ENCODE data around the gene CIAPIN1. TPM values are rescaled to one million over a fixed set of nuclear protein-coding genes. Genes with fewer than 3 reads are reported as not detected.

Gene CIAPIN1
- total and polyA plus RNA-seq, 4 donors, result 62.9 to 102 (median 83.4) TPM

DNA sequence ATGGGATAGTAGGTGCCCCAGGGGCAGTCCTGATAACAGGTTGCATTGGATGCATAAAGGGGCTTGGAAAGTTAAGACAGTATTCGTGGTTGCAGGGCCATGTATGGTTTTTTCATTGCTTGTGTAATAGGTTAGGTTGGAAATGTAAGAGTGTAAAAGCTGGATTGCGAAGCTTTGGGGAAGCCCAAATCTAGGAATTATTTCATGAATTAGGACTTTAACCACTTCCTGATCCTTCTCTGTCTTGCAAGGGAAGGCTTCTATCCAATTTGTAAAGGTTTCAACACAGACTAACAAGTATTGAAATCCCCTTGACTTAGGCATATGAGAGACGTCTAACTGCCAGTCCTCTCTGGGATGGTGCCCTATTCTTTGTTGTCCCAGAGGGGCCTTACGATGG lies 50.4 kb downstream of the CIAPIN1 start:
- DNase-seq (ENCODE audit: low read depth in 4 of 6, low spot score in 6 of 6), result no peak
- Histone ChIP-seq H3K27me3 (ENCODE audit: control insufficient read depth, insufficient read depth, low read length) (no peaks in the 10 kb centered on the region), H3K27ac (ENCODE audit: low read depth, low read length) (no peak overlapping the region), H3K4me1 (ENCODE audit: control insufficient read depth, insufficient read depth, low read length) (no peaks in the 10 kb centered on the region), H3K4me3 (ENCODE audit: low read depth, low read length) (no peak overlapping the region), H3K9me3 (ENCODE audit: control insufficient read depth, insufficient read depth, low read length) (no peaks in the 10 kb centered on the region), H3K36me3 (ENCODE audit: control insufficient read depth, insufficient read depth, low read length) (no peaks in the 10 kb centered on the region)
- 87% methylated on average over 3 of the region's 4 CpGs for WGBS (ENCODE audit: insufficient coverage)

DNA sequence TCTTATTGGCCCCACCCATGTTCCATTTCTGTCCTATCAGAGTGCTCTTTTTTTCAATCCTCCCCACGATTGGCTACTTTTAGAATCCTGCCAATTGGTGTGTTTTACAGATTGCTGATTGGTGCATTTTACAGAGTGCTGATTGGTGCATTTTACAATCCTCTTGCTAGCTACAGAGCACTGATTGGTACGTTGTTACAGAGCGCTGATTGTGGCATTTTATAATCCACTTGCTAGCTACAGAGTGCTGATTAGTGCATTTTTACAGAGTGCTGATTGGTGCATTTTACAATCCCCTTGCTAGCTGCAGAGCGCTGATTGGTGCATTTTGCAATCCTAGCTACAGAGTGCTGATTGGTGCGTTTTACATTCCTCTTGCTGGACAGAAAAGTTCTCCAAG lies 52.2 kb downstream of the CIAPIN1 start:
- no peaks in the 10 kb centered on the region for H3K9me3 ChIP-seq (ENCODE audit: control insufficient read depth, insufficient read depth, low read length)
- WGBS (ENCODE audit: insufficient coverage), result 89% methylated on average over 2 of the region's 5 CpGs
- no peak overlapping the region for H3K27ac ChIP-seq (ENCODE audit: low read depth, low read length)
- no peaks in the 10 kb centered on the region for H3K36me3 ChIP-seq (ENCODE audit: control insufficient read depth, insufficient read depth, low read length)
- H3K4me1 ChIP-seq (ENCODE audit: control insufficient read depth, insufficient read depth, low read length), result peaks cover 2% of the 10 kb centered on the region
- DNase-seq (ENCODE audit: low read depth in 4 of 6, low spot score in 6 of 6), result no peak
- H3K4me3 ChIP-seq (ENCODE audit: low read depth, low read length), result no peak overlapping the region
- H3K27me3 ChIP-seq (ENCODE audit: control insufficient read depth, insufficient read depth, low read length), result no peaks in the 10 kb centered on the region

DNA sequence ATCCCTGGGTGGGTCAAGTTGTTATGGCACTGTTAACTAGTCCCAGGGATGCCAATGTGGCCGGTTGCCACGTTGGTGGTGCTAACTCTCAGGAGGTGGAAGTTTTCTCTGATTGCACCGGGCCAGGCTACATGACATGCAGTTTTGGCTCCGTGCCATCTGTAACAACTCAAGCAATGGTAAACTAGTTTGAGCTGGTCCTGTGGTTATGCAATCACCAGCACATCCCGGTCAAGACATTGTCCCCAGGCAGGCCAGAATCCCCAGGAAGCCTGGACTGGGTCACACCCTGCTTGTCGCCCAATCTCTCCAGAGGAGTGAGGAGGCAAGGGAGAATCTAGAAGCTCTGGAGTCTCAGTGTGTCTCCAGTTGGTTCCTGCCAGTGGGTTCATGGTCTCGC lies 52.7 kb downstream of the CIAPIN1 start:
- Histone ChIP-seq H3K9me3 (ENCODE audit: control insufficient read depth, insufficient read depth, low read length) (no peaks in the 10 kb centered on the region), H3K27ac (ENCODE audit: low read depth, low read length) (no peak overlapping the region), H3K4me1 (ENCODE audit: control insufficient read depth, insufficient read depth, low read length) (peaks cover 2% of the 10 kb centered on the region), H3K36me3 (ENCODE audit: control insufficient read depth, insufficient read depth, low read length) (no peaks in the 10 kb centered on the region), H3K4me3 (ENCODE audit: low read depth, low read length) (no peak overlapping the region), H3K27me3 (ENCODE audit: control insufficient read depth, insufficient read depth, low read length) (no peaks in the 10 kb centered on the region)
- DNase-seq (ENCODE audit: low read depth in 4 of 6, low spot score in 6 of 6), result no peak
- WGBS (ENCODE audit: insufficient coverage), result 61% methylated on average over 7 of the region's 7 CpGs

DNA sequence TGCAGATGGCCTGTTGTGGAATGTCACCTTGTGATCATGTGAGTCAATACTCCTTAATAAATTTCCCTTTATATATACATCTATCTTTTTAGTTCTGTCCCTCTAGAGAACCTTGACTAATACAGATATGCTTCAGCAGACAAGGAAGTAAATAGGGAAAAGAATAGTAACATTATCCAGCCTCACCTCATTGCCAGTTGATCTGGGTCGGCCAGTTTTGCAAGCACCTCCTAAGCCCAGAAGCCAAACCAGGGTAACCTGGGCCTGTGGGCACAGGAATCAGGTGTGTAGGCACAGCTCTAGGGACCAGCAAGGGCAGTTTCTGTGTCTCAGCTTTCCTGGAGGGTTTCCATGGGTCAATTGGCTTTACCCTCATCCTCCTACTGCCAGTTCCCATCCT lies 54.5 kb downstream of the CIAPIN1 start:
- Histone ChIP-seq H3K36me3 (ENCODE audit: control insufficient read depth, insufficient read depth, low read length) (no peaks in the 10 kb centered on the region), H3K27ac (ENCODE audit: low read depth, low read length) (no peak overlapping the region), H3K27me3 (ENCODE audit: control insufficient read depth, insufficient read depth, low read length) (no peaks in the 10 kb centered on the region), H3K4me3 (ENCODE audit: low read depth, low read length) (no peak overlapping the region), H3K9me3 (ENCODE audit: control insufficient read depth, insufficient read depth, low read length) (no peaks in the 10 kb centered on the region), H3K4me1 (ENCODE audit: control insufficient read depth, insufficient read depth, low read length) (peaks cover 2% of the 10 kb centered on the region)
- DNase-seq (ENCODE audit: low read depth in 4 of 6, low spot score in 6 of 6), result no peak
- 100% methylated on average over 1 of the region's 1 CpG for WGBS (ENCODE audit: insufficient coverage)

DNA sequence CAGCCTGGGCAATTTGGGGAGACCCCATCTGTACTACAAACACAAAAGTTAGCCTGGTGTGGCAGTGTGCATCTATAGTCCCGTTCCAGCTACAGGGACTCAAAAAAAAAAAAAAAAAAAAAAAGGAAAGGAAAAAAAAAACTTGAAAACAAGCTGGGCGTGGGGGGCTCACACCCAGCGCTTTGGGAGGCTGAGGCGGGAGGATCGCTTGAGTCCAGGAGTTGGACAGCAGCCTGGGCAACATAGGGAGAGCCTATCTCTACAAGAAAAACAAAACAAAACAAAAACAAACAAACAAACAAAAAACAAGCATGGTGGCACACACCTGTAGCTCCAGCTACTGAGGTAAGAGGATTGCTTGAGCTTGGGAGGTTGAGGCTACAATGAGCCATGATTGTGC lies 55.5 kb downstream of the CIAPIN1 start:
- H3K9me3 ChIP-seq (ENCODE audit: control insufficient read depth, insufficient read depth, low read length), result no peaks in the 10 kb centered on the region
- peaks cover 2% of the 10 kb centered on the region for H3K4me1 ChIP-seq (ENCODE audit: control insufficient read depth, insufficient read depth, low read length)
- H3K4me3 ChIP-seq (ENCODE audit: low read depth, low read length), result no peak overlapping the region
- H3K36me3 ChIP-seq (ENCODE audit: control insufficient read depth, insufficient read depth, low read length), result no peaks in the 10 kb centered on the region
- H3K27me3 ChIP-seq (ENCODE audit: control insufficient read depth, insufficient read depth, low read length), result no peaks in the 10 kb centered on the region
- H3K27ac ChIP-seq (ENCODE audit: low read depth, low read length), result no peak overlapping the region
- WGBS (ENCODE audit: insufficient coverage), result no CpG with 5 or more reads among the region's 5 CpGs
- no peak for DNase-seq (ENCODE audit: low read depth in 4 of 6, low spot score in 6 of 6)

DNA sequence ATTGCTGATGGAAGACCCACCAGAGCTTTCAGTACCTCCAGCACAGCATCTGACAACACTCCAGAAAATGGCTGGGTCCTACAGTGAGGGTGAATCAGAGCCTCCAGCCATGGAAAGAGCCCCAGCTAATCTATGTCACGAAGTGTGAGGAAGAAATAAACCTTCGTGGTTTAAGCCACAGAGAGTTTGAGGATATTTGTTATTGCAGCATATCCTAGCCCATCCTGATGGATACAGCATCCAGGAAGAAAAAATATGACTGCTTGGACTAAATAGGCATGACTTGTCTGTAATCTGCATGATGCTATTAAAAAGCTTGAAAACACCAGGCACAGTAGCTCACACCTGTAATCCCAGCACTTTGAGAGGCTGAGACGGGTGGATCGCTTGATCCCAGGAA lies 55.9 kb downstream of the CIAPIN1 start:
- no peak for DNase-seq (ENCODE audit: low read depth in 4 of 6, low spot score in 6 of 6)
- H3K9me3 ChIP-seq (ENCODE audit: control insufficient read depth, insufficient read depth, low read length), result no peaks in the 10 kb centered on the region
- no peak overlapping the region for H3K4me3 ChIP-seq (ENCODE audit: low read depth, low read length)
- H3K27ac ChIP-seq (ENCODE audit: low read depth, low read length), result no peak overlapping the region
- no peaks in the 10 kb centered on the region for H3K27me3 ChIP-seq (ENCODE audit: control insufficient read depth, insufficient read depth, low read length)
- H3K4me1 ChIP-seq (ENCODE audit: control insufficient read depth, insufficient read depth, low read length), result peaks cover 5% of the 10 kb centered on the region
- WGBS (ENCODE audit: insufficient coverage), result 100% methylated on average over 1 of the region's 4 CpGs
- H3K36me3 ChIP-seq (ENCODE audit: control insufficient read depth, insufficient read depth, low read length), result no peaks in the 10 kb centered on the region

DNA sequence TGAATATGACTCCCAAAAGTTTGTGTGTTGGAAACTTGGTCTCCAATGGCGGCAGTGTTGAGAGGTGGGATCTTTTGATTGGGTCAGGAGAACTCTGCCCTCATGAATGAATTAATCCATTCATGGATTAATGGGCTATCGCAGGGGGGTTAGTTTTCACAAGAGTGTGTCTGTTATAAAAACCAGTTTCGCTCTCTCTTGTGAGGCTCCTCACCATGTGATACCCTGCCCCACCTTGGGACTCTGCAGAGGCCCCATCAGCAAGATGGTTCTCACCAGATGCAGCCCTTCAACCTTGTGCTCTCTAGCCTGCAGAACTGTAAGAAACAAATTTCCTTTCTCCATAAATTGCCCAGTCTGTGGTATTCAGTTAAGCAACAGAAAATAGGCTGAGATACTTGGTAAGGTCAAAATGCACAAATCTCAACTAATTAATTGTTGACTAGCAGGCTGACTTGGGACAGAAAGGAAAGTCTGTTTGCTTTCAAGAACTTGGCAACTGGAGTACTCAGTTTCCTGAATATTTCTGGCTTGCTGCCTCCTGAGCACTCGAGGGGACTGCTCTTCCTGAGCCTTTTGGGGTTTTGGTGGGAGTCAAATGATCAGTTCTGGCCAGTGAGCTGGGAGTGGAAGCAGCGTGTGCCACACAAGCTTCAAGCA lies 56.4 kb downstream of the CIAPIN1 start:
- Histone ChIP-seq H3K4me3 (ENCODE audit: low read depth, low read length) (no peak overlapping the region), H3K36me3 (ENCODE audit: control insufficient read depth, insufficient read depth, low read length) (no peaks in the 10 kb centered on the region), H3K27me3 (ENCODE audit: control insufficient read depth, insufficient read depth, low read length) (no peaks in the 10 kb centered on the region), H3K27ac (ENCODE audit: low read depth, low read length) (no peak overlapping the region), H3K9me3 (ENCODE audit: control insufficient read depth, insufficient read depth, low read length) (no peaks in the 10 kb centered on the region), H3K4me1 (ENCODE audit: control insufficient read depth, insufficient read depth, low read length) (peaks cover 8% of the 10 kb centered on the region)
- DNase-seq (ENCODE audit: low read depth in 4 of 6, low spot score in 6 of 6), result no peak
- 57% methylated on average over 4 of the region's 5 CpGs for WGBS (ENCODE audit: insufficient coverage)

DNA sequence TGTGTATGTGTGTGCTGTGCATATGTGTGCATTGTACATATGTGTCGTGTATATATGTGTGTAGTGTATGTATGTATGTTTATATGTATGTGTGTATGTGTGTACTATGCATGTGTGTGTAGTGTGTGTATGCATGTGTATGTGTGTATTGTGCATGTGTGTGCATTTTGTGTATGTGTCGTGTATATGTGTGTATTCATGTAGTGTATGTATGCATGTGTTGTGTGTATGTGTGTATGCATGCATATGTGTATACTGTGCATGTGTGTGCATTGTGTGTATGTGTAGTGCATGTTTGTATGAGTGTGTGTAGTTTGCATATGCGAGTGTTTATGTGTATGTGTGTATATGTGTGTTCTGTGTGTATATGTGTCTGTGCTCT lies 58.1 kb downstream of the CIAPIN1 start:
- WGBS (ENCODE audit: insufficient coverage), result 90% methylated on average over 3 of the region's 3 CpGs
- H3K4me1 ChIP-seq (ENCODE audit: control insufficient read depth, insufficient read depth, low read length), result peaks cover 12% of the 10 kb centered on the region
- H3K27ac ChIP-seq (ENCODE audit: low read depth, low read length), result no peak overlapping the region
- no peaks in the 10 kb centered on the region for H3K27me3 ChIP-seq (ENCODE audit: control insufficient read depth, insufficient read depth, low read length)
- no peaks in the 10 kb centered on the region for H3K9me3 ChIP-seq (ENCODE audit: control insufficient read depth, insufficient read depth, low read length)
- DNase-seq (ENCODE audit: low read depth in 4 of 6, low spot score in 6 of 6), result no peak
- H3K36me3 ChIP-seq (ENCODE audit: control insufficient read depth, insufficient read depth, low read length), result peaks cover 4% of the 10 kb centered on the region
- H3K4me3 ChIP-seq (ENCODE audit: low read depth, low read length), result no peak overlapping the region

DNA sequence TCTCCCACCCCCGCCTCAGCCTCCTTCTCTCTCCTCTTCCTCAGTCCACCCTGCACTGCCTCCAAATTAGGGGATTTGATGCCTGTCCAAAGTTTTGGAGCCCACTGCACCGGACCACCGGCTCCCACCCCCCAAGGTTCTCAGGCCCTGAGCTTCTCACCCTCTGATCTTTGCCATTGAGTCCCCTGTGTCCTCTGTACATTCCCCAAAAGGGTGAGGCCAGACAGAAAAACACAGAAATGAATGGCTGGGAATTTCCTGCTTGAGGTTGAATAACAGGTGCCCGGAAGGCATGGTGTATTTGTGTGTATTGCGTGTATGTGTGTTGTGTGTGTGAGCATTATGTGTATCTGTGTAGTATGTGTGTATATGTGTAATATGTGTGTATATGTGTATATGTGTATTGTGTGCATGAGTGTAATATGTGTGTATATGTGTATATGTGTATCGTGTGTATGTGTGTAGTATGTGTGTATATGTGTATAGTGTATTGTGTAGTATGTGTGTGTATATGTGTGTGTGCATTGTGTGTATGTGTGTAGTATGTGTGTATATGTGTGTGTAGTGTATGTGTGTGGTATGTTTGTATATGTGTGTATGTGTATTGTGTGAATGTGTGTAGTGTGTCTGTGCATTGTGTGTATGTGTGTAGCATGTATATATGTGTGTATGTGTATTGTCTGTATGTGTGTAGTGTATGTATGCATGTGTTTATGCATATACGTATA lies 58.7 kb downstream of the CIAPIN1 start:
- H3K36me3 ChIP-seq (ENCODE audit: control insufficient read depth, insufficient read depth, low read length), result peaks cover 4% of the 10 kb centered on the region
- H3K4me1 ChIP-seq (ENCODE audit: control insufficient read depth, insufficient read depth, low read length), result peaks cover 12% of the 10 kb centered on the region
- WGBS (ENCODE audit: insufficient coverage), result 92% methylated on average over 7 of the region's 7 CpGs
- no peaks in the 10 kb centered on the region for H3K27me3 ChIP-seq (ENCODE audit: control insufficient read depth, insufficient read depth, low read length)
- no peak for DNase-seq (ENCODE audit: low read depth in 4 of 6, low spot score in 6 of 6)
- no peak overlapping the region for H3K27ac ChIP-seq (ENCODE audit: low read depth, low read length)
- H3K9me3 ChIP-seq (ENCODE audit: control insufficient read depth, insufficient read depth, low read length), result no peaks in the 10 kb centered on the region
- no peak overlapping the region for H3K4me3 ChIP-seq (ENCODE audit: low read depth, low read length)
